HUES48 (cell line): ENCODE results near the gene HBZ.

Source experiments
- H3K27ac ChIP-seq: one replicate; pipeline ENCODE4 v1.7.0; 2013; ENCODE audit warnings: low read depth, low read length, inconsistent platforms
- H3K27me3 ChIP-seq: 2 replicates; pipeline ENCODE4 v1.6.1; 2013; ENCODE audit warnings: mild to moderate bottlenecking, low read length; ENCODE audit not compliant: control insufficient read depth, insufficient read depth
- H3K36me3 ChIP-seq: 2 replicates; pipeline ENCODE4 v1.6.1; 2013; ENCODE audit warnings: low read length; ENCODE audit not compliant: control insufficient read depth, insufficient read depth
- H3K4me1 ChIP-seq: 2 replicates; pipeline ENCODE4 v1.6.1; 2013; ENCODE audit warnings: mild to moderate bottlenecking, low read length; ENCODE audit not compliant: control insufficient read depth, insufficient read depth
- H3K4me3 ChIP-seq: 2 replicates; pipeline ENCODE4 v1.5.1; 2013; ENCODE audit warnings: mild to moderate bottlenecking, low read depth, low read length
- H3K9ac ChIP-seq: 2 replicates; pipeline ENCODE4 v1.6.1; 2013; ENCODE audit warnings: mild to moderate bottlenecking, low read depth, low read length, moderate library complexity
- H3K9me3 ChIP-seq: 2 replicates; pipeline ENCODE4 v1.6.1; 2013; ENCODE audit warnings: low read length; ENCODE audit not compliant: control insufficient read depth, insufficient read depth

The HBZ gene

GRCh38 chr16:183005-183404, 30.6 kb downstream of the HBZ start:
- Histone ChIP-seq H3K27ac (no peak overlapping the region), H3K4me3 (no peak overlapping the region), H3K4me1 (no peaks in the 10 kb centered on the region), H3K9ac (no peak overlapping the region), H3K27me3 (peaks cover 33% of the 10 kb centered on the region), H3K9me3 (no peaks in the 10 kb centered on the region), H3K36me3 (peaks cover 22% of the 10 kb centered on the region)

- Histone ChIP-seq H3K27me3 (peaks cover 10% of the 10 kb centered on the region), H3K4me3 (no peak overlapping the region), H3K27ac (no peak overlapping the region), H3K4me1 (no peaks in the 10 kb centered on the region), H3K9ac (no peak overlapping the region), H3K36me3 (peaks cover 43% of the 10 kb centered on the region), H3K9me3 (no peaks in the 10 kb centered on the region)
Measured at GRCh38 chr16:185213-185612, 32.8 kb downstream of the HBZ start.

GRCh38 chr16:185691-186090, 33.2 kb downstream of the HBZ start:
- Histone ChIP-seq H3K27me3 (peaks cover 6% of the 10 kb centered on the region), H3K9me3 (no peaks in the 10 kb centered on the region), H3K27ac (no peak overlapping the region), H3K9ac (no peak overlapping the region), H3K4me1 (no peaks in the 10 kb centered on the region), H3K36me3 (peaks cover 48% of the 10 kb centered on the region), H3K4me3 (no peak overlapping the region)

GRCh38 chr16:187330-187729, 34.9 kb downstream of the HBZ start:
- H3K9me3 ChIP-seq: no peaks in the 10 kb centered on the region
- H3K36me3 ChIP-seq: peaks cover 64% of the 10 kb centered on the region
- H3K27ac ChIP-seq: no peak overlapping the region
- no peaks in the 10 kb centered on the region for H3K27me3 ChIP-seq
- no peaks in the 10 kb centered on the region for H3K4me1 ChIP-seq
- no peak overlapping the region for H3K9ac ChIP-seq
- no peak overlapping the region for H3K4me3 ChIP-seq

- no peak overlapping the region for H3K4me3 ChIP-seq
- no peak overlapping the region for H3K27ac ChIP-seq
- H3K9me3 ChIP-seq: no peaks in the 10 kb centered on the region
- peaks cover 77% of the 10 kb centered on the region for H3K36me3 ChIP-seq
- no peak overlapping the region for H3K9ac ChIP-seq
- no peaks in the 10 kb centered on the region for H3K4me1 ChIP-seq
- no peaks in the 10 kb centered on the region for H3K27me3 ChIP-seq
Measured at GRCh38 chr16:188674-189073, 36.2 kb downstream of the HBZ start.

- H3K27me3 ChIP-seq: no peaks in the 10 kb centered on the region
- H3K9ac ChIP-seq: no peak overlapping the region
- no peaks in the 10 kb centered on the region for H3K4me1 ChIP-seq
- peaks cover 82% of the 10 kb centered on the region for H3K36me3 ChIP-seq
- no peak overlapping the region for H3K4me3 ChIP-seq
- H3K27ac ChIP-seq: no peak overlapping the region
- H3K9me3 ChIP-seq: no peaks in the 10 kb centered on the region
Measured at GRCh38 chr16:189604-190186, 37.3 kb downstream of the HBZ start.

- no peaks in the 10 kb centered on the region for H3K9me3 ChIP-seq
- no peaks in the 10 kb centered on the region for H3K27me3 ChIP-seq
- H3K36me3 ChIP-seq: peaks cover 96% of the 10 kb centered on the region
- H3K4me1 ChIP-seq: no peaks in the 10 kb centered on the region
- no peak overlapping the region for H3K4me3 ChIP-seq
- no peak overlapping the region for H3K9ac ChIP-seq
- no peak overlapping the region for H3K27ac ChIP-seq
Measured at GRCh38 chr16:191831-192230, 39.4 kb downstream of the HBZ start.

GRCh38 chr16:192686-193085, 40.2 kb downstream of the HBZ start:
- Histone ChIP-seq H3K27ac (no peak overlapping the region), H3K27me3 (no peaks in the 10 kb centered on the region), H3K9me3 (no peaks in the 10 kb centered on the region), H3K9ac (no peak overlapping the region), H3K4me1 (no peaks in the 10 kb centered on the region), H3K36me3 (peaks cover 98% of the 10 kb centered on the region), H3K4me3 (no peak overlapping the region)

GRCh38 chr16:193441-193840, 41.0 kb downstream of the HBZ start:
- Histone ChIP-seq H3K4me3 (no peak overlapping the region), H3K27me3 (no peaks in the 10 kb centered on the region), H3K9me3 (no peaks in the 10 kb centered on the region), H3K36me3 (peaks cover 98% of the 10 kb centered on the region), H3K27ac (no peak overlapping the region), H3K4me1 (no peaks in the 10 kb centered on the region), H3K9ac (no peak overlapping the region)

- Histone ChIP-seq H3K4me1 (no peaks in the 10 kb centered on the region), H3K4me3 (no peak overlapping the region), H3K27me3 (no peaks in the 10 kb centered on the region), H3K9me3 (no peaks in the 10 kb centered on the region), H3K9ac (no peak overlapping the region), H3K36me3 (peaks cover 98% of the 10 kb centered on the region), H3K27ac (no peak overlapping the region)
Measured at GRCh38 chr16:194516-194915, 42.1 kb downstream of the HBZ start.

GRCh38 chr16:200388-200787, 47.9 kb downstream of the HBZ start:
- Histone ChIP-seq H3K4me3 (no peak overlapping the region), H3K27ac (no peak overlapping the region), H3K9ac (no peak overlapping the region), H3K36me3 (peaks cover 87% of the 10 kb centered on the region), H3K9me3 (no peaks in the 10 kb centered on the region), H3K4me1 (no peaks in the 10 kb centered on the region), H3K27me3 (no peaks in the 10 kb centered on the region)

- no peak overlapping the region for H3K9ac ChIP-seq
- no peaks in the 10 kb centered on the region for H3K4me1 ChIP-seq
- H3K27me3 ChIP-seq: no peaks in the 10 kb centered on the region
- no peak overlapping the region for H3K27ac ChIP-seq
- no peak overlapping the region for H3K4me3 ChIP-seq
- peaks cover 84% of the 10 kb centered on the region for H3K36me3 ChIP-seq
- H3K9me3 ChIP-seq: no peaks in the 10 kb centered on the region
Measured at GRCh38 chr16:203246-203645, 50.8 kb downstream of the HBZ start.
